GM19240 (cell line): Measurements from ENCODE around the gene LRRC51.

ENCODE experiments used
- DNase-seq: peaks from one replicate; pipeline ENCODE4 v3.0.0; 2011; ENCODE audit warnings: low spot score; ENCODE audit not compliant: insufficient read length

Gene LRRC51

DNA sequence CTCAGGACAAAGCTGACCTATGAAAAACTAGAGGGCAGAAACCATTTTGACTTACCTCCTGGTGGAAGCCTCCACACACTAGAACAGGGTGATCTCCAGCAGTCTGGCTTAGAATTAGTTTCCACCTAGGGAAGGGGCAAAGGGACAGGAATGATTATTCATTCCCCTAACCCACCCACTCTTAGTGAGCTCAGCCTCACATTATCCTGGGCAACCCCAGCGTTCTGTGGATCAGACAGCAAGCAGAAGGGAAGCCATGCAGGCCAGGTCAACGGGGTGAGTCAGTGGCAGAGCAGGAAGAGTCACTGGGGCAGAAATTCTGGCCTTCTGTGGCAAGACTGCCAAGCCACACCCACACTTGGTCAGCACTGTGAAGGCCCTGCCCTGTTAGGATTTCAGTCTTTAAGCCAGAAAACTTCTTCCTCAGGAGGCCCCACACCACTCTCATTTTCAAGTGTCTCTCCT lies 10.8 kb upstream of the LRRC51 start:
- no peak for DNase-seq

DNA sequence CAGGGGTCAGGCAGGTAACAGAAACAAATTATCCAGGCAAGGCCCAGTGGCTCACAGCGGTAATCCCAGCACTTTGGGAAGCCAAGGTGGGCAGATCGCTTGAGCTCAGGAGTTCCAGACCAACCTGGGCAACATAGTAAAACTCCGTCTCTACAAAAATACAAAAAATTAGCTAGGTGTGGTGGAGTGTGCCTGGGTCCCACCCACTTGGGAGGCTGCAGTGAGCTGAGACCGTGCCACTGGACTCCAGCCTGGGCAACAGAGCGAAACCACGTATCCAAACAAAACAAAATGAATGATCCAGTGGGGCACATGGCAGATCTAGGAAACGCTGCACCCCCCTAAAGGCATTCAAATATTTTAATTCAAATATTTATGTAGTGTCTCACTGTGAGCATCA lies 10.2 kb upstream of the LRRC51 start:
- no peak for DNase-seq

- DNase-seq: no peak
These were observed 8.3 kb upstream of the LRRC51 start for GRCh38 chr11:72072348-72072747.

DNA sequence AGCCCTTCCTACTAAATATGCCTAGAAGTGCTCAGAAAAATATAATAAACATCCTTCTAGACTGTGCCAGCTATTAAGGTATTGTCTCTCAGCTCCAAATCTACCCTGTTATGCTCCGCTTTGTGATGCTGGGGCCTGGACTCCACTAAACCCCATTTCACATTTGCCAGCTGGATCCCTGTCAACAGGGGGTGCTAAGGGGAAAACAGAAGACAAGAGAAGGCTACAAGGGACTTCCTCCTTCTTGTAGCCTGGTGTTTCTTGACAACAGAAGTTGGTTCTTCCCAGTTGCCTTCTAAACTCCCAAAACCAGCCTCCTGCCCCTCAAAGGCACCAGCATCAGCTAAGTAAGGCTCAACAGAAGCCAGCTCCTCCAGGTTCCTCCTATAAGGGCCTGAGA lies 5.5 kb upstream of the LRRC51 start:
- DNase-seq: no peak

GRCh38 chr11:72075756-72076155 lies 4.9 kb upstream of the LRRC51 start:
- no peak for DNase-seq

- DNase-seq: no peak
These were observed 2.2 kb upstream of the LRRC51 start for GRCh38 chr11:72078477-72078876.

GRCh38 chr11:72079819-72080325 lies 778 bp upstream of the LRRC51 start:
- DNase-seq: no peak

GRCh38 chr11:72081184-72081644 lies 564 bp downstream of the LRRC51 start:
- no peak for DNase-seq

DNA sequence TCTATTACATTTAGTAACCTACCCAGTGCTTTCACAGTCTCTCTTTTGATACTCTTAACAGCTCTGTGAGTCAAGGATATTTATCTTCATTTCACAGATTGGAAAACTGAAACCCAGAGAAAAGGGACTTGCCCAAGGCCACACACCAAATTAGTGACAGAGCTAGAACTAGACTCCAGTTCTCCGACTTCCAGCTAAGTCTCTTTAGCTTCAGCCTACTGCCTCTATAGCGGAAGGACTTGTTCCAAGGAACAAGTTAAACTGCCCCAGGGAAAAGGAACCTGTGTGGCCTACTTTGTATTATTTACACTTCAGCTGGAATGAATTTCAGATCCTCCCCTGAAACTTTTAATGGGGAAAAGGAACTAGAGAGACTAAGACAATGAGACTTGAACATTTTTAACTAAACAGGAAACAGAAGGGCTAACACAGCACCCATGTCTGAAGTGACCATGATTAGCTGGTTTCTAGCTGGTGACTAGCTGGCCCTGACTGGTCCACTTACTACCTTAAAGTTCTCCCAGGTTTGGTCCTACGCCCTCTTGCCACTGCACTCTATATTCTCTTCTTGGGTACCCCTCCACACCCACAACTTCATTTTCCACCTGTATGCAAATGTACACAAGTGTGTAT lies 1.3 kb downstream of the LRRC51 start:
- DNase-seq: no peak

DNA sequence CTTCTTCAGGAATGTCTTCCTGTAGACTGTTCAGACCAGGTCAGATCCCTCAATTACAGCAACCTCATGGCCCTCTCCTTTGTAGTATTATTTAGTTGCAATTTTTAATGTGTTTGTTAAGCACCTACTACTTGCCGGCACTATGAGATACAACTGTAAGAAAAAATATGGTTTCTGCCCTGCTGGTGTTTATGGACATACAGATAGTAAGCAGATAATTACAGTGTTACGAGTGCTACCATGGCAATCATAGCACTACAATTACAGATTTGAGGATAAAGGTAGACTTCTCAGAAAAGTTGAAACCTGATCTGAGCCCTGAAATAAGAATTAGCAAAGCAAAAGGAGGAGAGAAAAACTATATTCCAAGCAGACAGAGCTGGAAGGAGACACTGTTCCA lies 2.8 kb downstream of the LRRC51 start:
- no peak for DNase-seq

GRCh38 chr11:72084076-72084475 lies 3.4 kb downstream of the LRRC51 start:
- DNase-seq: no peak

DNA sequence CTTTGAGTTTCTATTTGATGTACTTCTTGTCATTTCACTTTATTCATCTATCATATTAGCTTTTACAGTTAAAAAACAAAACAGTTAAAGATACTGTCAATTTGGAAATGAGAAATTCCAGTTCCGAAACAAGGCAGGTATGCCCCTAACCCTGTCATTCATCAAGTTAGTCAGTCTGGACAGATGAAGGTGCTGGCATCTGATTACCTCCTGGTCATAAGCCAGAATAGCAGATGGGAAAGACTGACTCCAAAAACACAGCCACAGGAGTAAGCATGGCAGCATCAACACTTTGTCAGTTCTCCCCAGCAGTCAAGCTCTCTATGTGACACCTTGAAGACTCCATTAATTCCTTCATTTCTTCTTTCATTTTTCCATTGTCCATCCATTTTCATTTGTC lies 4.3 kb downstream of the LRRC51 start:
- no peak for DNase-seq

- DNase-seq: no peak
These were observed 5.1 kb downstream of the LRRC51 start for GRCh38 chr11:72085621-72086351.

DNA sequence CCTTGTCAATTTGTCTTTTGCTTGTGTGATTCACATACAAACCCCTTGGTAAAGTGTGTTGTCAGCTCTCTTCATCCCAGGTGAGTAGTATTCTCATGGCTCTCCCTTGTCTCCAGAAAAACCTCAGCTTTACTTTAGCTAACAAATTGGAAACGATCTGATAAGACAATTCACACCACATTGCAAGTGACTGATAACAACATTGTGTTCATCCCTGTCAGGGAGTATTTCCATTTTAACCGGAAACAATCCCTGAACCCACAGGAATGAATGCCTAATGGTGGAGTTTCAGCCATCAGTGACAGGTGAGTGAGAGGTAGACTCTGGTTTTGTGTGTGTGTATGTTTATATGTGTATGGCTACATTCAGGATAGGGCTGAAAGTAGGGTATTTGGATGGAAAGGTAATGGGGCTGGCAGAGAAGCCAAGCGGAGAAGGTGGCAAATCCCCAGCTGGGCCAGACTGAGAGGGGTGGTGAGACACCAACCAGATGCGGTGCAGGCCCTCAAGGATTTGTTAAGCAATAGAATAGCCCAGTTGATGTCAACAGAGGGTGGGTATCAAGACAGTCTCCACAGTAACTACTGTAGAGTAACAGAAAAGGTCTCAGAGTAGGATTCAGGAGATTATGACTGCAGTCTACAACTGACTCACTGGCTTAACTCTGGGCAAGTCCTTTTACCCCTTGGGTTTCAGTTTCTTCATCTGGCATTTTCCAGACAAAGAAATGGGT lies 7.6 kb downstream of the LRRC51 start:
- DNase-seq: no peak

GRCh38 chr11:72091292-72091691 lies 10.6 kb downstream of the LRRC51 start:
- DNase-seq: peak; percentile 69

GRCh38 chr11:72098741-72099140 lies 18.1 kb downstream of the LRRC51 start:
- no peak for DNase-seq

DNA sequence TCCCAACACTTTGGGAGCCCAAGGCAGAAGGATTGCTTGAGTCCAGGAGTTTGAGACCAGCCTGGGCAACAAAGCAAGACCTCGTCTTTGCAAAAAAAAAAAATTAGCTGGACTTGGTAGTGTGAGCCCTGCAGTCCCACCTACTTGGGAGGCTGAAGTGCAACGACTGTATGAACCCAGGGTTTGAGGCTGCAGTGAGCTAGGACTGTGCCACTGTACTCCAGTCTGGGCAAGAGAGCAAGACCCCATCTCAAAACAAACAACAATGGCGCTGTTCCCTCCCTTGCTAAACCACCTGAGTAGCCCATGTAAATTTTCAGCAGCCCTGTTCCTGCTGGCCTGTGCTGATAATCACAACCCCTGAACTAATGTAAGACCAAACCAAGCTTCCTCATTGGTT lies 19.4 kb downstream of the LRRC51 start:
- DNase-seq: no peak

GRCh38 chr11:72100462-72100861 lies 19.8 kb downstream of the LRRC51 start:
- no peak for DNase-seq

DNA sequence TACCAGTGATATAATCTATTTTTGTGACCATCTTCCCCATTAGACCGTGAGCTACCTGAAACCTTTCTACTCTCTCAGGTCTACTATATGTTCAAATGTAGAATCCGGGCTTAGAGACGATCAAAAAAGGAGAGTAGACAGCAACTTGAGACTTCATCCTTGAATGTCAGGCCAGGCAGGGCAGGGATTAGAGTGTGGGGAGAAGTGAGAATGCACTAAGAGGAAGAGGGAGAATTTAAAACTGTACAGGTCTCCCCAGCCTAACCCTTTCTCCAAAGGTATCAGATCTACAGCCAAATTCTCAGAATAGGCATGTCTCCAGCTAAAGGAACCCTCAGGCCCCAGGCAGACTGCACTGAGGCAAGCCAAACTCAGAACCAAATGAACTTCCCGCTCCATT lies 21.5 kb downstream of the LRRC51 start:
- no peak for DNase-seq

DNA sequence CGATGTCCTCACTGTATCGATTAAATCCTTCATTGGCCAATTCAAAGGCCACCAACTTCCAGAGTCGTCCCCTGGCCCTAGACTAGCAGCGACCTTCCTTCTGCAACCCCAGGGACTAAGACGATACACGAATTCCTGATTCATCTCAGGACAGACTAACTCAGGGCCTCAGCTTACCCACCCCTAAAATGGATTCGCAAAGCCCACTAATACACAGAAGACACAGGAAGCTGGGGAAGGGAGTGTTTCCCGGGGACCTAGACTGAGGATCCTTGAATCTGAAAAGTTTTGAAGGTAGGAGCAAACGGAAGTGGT lies 21.9 kb downstream of the LRRC51 start:
- DNase-seq: no peak

GRCh38 chr11:72102946-72103753 lies 22.5 kb downstream of the LRRC51 start, which contains the start of gene LAMTOR1:
Gene LAMTOR1 (minus strand): TSS chr11:72103297. CDS start chr11:72103224, 73 bp downstream.
- DNase-seq: peak; percentile 87
